Hepatocyte (in vitro differentiated cells): ENCODE results near the gene SLC2A11.

Source experiments
- EZH2phosphoT487 ChIP-seq: fragments of 200-600 bp; sonication (generic); IDR thresholded peaks from one replicate; pipeline ENCODE4 v1.6.1; 2018; ENCODE audit warnings: antibody characterized with exemption, mild to moderate bottlenecking, low read depth, moderate library complexity; ENCODE audit not compliant: unreplicated experiment, severe bottlenecking
- TF ChIP-seq, protein P1 (sequence below): fragments of 200-600 bp; sonication (generic); IDR thresholded peaks from 2 replicates; pipeline ENCODE4 v1.5.1; 2016; ENCODE audit warnings: antibody characterized with exemption, mild to moderate bottlenecking; ENCODE audit not compliant: poor library complexity

DNA sequence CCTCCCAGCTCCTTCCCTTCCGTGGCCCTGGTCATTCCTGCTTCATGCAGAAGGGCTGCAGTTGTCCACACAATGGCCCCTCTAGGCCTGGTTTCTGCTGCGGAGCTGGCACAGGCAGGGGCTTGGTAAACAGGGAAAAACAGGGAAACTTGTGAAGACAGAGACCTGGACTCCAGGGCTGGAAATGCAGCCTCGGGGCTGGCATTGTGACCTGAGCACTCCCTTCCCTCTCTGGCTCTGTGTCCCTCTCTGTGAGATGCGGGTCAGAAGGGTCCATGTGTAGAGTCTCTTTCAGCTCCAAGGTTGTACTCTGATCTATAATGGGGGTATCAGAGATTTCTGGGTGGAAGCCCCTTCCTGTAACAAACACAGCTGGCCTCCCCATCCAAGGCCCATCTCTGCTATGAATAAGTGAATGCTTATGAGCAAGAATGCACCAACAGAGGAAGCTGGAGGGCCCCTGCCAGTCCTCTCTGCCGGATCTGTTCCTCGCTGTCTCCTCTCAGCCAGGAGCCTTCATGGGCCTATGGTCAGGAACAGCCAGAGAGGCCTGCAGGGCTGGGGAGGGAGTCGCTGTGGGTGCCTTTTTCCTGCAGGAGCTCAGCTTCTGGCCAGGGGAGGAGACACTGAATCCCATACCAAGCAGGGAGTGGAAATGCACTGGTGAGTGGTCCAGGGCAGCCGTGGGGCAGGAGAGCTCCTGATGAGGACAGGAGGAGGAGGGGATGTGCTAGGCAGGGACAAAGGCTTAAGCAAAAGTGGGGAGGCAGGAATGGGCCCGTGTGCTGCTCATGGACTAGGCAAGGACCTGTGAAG lies 12.2 kb upstream of the SLC2A11 start:
- TF ChIP-seq, protein P1, sequence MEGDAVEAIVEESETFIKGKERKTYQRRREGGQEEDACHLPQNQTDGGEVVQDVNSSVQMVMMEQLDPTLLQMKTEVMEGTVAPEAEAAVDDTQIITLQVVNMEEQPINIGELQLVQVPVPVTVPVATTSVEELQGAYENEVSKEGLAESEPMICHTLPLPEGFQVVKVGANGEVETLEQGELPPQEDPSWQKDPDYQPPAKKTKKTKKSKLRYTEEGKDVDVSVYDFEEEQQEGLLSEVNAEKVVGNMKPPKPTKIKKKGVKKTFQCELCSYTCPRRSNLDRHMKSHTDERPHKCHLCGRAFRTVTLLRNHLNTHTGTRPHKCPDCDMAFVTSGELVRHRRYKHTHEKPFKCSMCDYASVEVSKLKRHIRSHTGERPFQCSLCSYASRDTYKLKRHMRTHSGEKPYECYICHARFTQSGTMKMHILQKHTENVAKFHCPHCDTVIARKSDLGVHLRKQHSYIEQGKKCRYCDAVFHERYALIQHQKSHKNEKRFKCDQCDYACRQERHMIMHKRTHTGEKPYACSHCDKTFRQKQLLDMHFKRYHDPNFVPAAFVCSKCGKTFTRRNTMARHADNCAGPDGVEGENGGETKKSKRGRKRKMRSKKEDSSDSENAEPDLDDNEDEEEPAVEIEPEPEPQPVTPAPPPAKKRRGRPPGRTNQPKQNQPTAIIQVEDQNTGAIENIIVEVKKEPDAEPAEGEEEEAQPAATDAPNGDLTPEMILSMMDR: no peak
- no peak for TF ChIP-seq EZH2phosphoT487
